ENCODE results near the gene TDRD7. TPM values are rescaled to one million over a fixed set of nuclear protein-coding genes. Genes with fewer than 3 reads are reported as not detected.

TDRD7 gene
- total and polyA plus RNA-seq, 2 donors (not counting 1 experiment from before 2014, with no cell fraction given) = 11.5 to 19.7 TPM

DNA sequence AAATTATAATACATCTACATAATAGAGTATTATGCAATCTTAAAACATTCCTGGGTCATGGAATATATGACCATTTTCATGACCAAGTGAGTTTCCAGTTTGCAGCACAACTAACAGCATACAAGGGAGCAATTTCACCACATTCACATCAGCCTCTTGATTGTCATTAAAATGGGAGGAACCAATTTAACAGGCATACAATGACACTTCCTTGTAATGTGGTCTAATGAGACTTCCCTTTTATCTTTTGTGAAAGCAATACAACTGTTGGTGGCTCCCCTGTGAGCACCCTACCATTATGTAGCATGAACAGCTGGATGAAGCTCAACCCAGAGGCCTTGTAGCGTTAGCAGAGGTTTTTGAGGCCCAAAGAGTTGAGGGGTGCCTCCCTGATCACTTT, 76.0 kb downstream of the TDRD7 start:
- Histone ChIP-seq H3K4me3 (ENCODE audit: control extremely low read depth in 1 of 5, extremely low read depth in 1 of 5, insufficient read depth in 1 of 5, low read depth in 2 of 5, low read length in 4 of 5) (no peak overlapping the region), H3K4me1 (ENCODE audit: control insufficient read depth in 2 of 2, insufficient read depth in 2 of 2, low read length in 2 of 2) (no peaks in the 10 kb centered on the region), H2AFZ (ENCODE audit: insufficient read depth, low read depth, low read length, poor library complexity, severe bottlenecking) (no peak overlapping the region), H3K27me3 (replicated peaks in 1 of 4; ENCODE audit: control extremely low read depth in 1 of 4, control insufficient read depth in 3 of 4, insufficient read depth in 4 of 4, low read length in 3 of 4) (no peaks in the 10 kb centered on the region), H3K9me3 (ENCODE audit: control extremely low read depth in 1 of 3, control insufficient read depth in 2 of 3, insufficient read depth in 1 of 3, low read length in 2 of 3) (peaks cover 0 to 4% (median 4%) of the 10 kb centered on the region in 3 donors), H3K9ac (ENCODE audit: low read length) (no peak overlapping the region), H3K36me3 (replicated peaks in 1 of 2; ENCODE audit: control extremely low read depth in 1 of 2, control insufficient read depth in 1 of 2, extremely low read depth in 1 of 2, insufficient read depth in 2 of 2, low read length in 1 of 2) (peaks cover 2 to 44% of the 10 kb centered on the region in 2 experiments), H3K4me2 (replicated peaks; ENCODE audit: low read depth, low read length, poor library complexity, severe bottlenecking) (no peak overlapping the region), H3K79me2 (ENCODE audit: control insufficient read depth, insufficient read depth, low read length) (no peaks in the 10 kb centered on the region), H3K27ac (ENCODE audit: low read length in 2 of 2) (no peak overlapping the region), H4K20me1 (ENCODE audit: control insufficient read depth, insufficient read depth, low read length, poor library complexity, severe bottlenecking) (no peaks in the 10 kb centered on the region)
- no peak for TF ChIP-seq EZH2 (IDR thresholded peaks at IDR 0.05; ENCODE audit: borderline replicate concordance, insufficient read depth, low read depth, low read length, poor library complexity, severe bottlenecking)
- TF ChIP-seq, protein P1, sequence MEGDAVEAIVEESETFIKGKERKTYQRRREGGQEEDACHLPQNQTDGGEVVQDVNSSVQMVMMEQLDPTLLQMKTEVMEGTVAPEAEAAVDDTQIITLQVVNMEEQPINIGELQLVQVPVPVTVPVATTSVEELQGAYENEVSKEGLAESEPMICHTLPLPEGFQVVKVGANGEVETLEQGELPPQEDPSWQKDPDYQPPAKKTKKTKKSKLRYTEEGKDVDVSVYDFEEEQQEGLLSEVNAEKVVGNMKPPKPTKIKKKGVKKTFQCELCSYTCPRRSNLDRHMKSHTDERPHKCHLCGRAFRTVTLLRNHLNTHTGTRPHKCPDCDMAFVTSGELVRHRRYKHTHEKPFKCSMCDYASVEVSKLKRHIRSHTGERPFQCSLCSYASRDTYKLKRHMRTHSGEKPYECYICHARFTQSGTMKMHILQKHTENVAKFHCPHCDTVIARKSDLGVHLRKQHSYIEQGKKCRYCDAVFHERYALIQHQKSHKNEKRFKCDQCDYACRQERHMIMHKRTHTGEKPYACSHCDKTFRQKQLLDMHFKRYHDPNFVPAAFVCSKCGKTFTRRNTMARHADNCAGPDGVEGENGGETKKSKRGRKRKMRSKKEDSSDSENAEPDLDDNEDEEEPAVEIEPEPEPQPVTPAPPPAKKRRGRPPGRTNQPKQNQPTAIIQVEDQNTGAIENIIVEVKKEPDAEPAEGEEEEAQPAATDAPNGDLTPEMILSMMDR (IDR thresholded peaks at IDR 0.05) = no peak
- ATAC-seq (ENCODE audit: low read depth) (no peak), DNase-seq (no peak)
- H3K27me3 Mint-ChIP-seq = no peaks in the 10 kb centered on the region
- H3K4me1 Mint-ChIP-seq = no peaks in the 10 kb centered on the region
- no peak overlapping the region for H3K27ac Mint-ChIP-seq
- ChIA-PET POLR2A (no interaction called here), CTCF (no interaction called here)
- H3K9me3 Mint-ChIP-seq (ENCODE audit: insufficient read depth) = no peaks in the 10 kb centered on the region
- intact Hi-C loops (cut with micrococcal nuclease) = no loop called here
- H3K4me3 Mint-ChIP-seq = no peak overlapping the region
- 100% methylated on average over 1 of the region's 1 CpG for WGBS (ENCODE audit: insufficient coverage)

DNA sequence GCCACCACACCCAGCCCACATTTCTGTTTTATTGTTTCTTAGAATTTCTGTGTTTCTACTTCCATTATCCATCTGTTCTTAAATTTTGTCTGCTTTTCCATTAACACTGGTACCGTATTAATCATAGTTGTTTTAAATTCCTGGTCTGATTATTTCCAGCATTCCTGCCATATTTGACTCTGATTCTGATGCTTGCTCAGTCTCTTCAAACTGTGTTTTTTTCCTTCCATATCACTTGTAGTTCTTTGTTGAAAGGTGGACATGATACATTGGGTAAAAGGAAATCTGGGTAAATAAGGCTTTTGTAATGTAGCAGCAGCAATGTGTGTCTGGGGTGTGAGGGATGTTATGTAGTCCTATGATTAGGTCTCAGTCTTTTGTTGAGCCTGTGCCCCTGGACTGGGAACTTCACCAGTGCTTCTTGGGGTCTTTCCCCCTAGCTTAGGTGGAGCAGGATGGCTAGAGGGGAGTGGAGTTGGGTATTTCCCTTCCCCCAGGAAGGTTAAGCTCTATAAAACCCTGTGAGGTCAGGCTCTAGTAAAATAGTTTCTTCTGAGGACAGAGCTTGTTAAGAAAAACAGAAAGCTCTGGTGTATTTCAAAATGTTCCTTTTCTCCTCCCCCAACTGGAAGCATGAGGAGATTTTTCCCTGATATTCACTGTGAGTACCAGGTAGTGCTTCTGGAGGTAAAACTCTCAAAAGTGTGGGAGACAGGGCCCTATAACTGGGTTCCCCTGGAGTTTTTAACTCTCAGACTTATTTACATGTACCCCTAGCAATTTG, 79.5 kb downstream of the TDRD7 start:
- H3K9me3 Mint-ChIP-seq (ENCODE audit: insufficient read depth) = no peaks in the 10 kb centered on the region
- Histone ChIP-seq H3K4me2 (replicated peaks; ENCODE audit: low read depth, low read length, poor library complexity, severe bottlenecking) (no peak overlapping the region), H3K27ac (ENCODE audit: low read length in 2 of 2) (no peak overlapping the region), H3K4me3 (ENCODE audit: control extremely low read depth in 1 of 5, extremely low read depth in 1 of 5, insufficient read depth in 1 of 5, low read depth in 2 of 5, low read length in 4 of 5) (no peak overlapping the region), H3K27me3 (replicated peaks in 1 of 4; ENCODE audit: control extremely low read depth in 1 of 4, control insufficient read depth in 3 of 4, insufficient read depth in 4 of 4, low read length in 3 of 4) (no peaks in the 10 kb centered on the region), H3K9ac (ENCODE audit: low read length) (no peak overlapping the region), H3K36me3 (replicated peaks in 1 of 2; ENCODE audit: control extremely low read depth in 1 of 2, control insufficient read depth in 1 of 2, extremely low read depth in 1 of 2, insufficient read depth in 2 of 2, low read length in 1 of 2) (peaks cover 4 to 45% of the 10 kb centered on the region in 2 experiments), H2AFZ (ENCODE audit: insufficient read depth, low read depth, low read length, poor library complexity, severe bottlenecking) (no peak overlapping the region), H3K9me3 (ENCODE audit: control extremely low read depth in 1 of 3, control insufficient read depth in 2 of 3, insufficient read depth in 1 of 3, low read length in 2 of 3) (peaks cover 0 to 4% (median 4%) of the 10 kb centered on the region in 3 donors), H3K4me1 (ENCODE audit: control insufficient read depth in 2 of 2, insufficient read depth in 2 of 2, low read length in 2 of 2) (no peaks in the 10 kb centered on the region), H4K20me1 (ENCODE audit: control insufficient read depth, insufficient read depth, low read length, poor library complexity, severe bottlenecking) (no peaks in the 10 kb centered on the region), H3K79me2 (ENCODE audit: control insufficient read depth, insufficient read depth, low read length) (no peaks in the 10 kb centered on the region)
- no peak overlapping the region for H3K27ac Mint-ChIP-seq
- ChIA-PET CTCF (no interaction called here), POLR2A (no interaction called here)
- no peaks in the 10 kb centered on the region for H3K4me1 Mint-ChIP-seq
- H3K4me3 Mint-ChIP-seq = no peak overlapping the region
- DNase-seq = no peak
- WGBS (ENCODE audit: insufficient coverage) = no CpG with 5 or more reads among the region's 1 CpG
- no peak for ATAC-seq (ENCODE audit: low read depth)
- H3K27me3 Mint-ChIP-seq = no peaks in the 10 kb centered on the region
- TF ChIP-seq, protein P1 (IDR thresholded peaks at IDR 0.05) = no peak
- no peak for TF ChIP-seq EZH2 (IDR thresholded peaks at IDR 0.05; ENCODE audit: borderline replicate concordance, insufficient read depth, low read depth, low read length, poor library complexity, severe bottlenecking)
- intact Hi-C loops (cut with micrococcal nuclease) = no loop called here

Measured in B cell (primary cell).